ENCODE results near the gene CENPX. TPM values are rescaled to one million over a fixed set of nuclear protein-coding genes. Genes with fewer than 3 reads are reported as not detected.

Gene CENPX
- total and polyA plus RNA-seq, 2 of the 13 experiments (the other 11 are each of a cell fraction or from before 2014, with no cell fraction given), result 92.7 to 170 TPM

GRCh38 chr17:82037092-82037888 lies 14.6 kb upstream of the CENPX start, which contains the start of gene DCXR (continued):
- TF ChIP-seq MAX (IDR thresholded peaks at IDR 0.05) (peak; percentile 80), RXRA (CRISPR knock-in tag; IDR thresholded peaks at IDR 0.05) (peak; percentile 75), ATAD3A (CRISPR knock-in tag; IDR thresholded peaks at IDR 0.05) (peak; percentile 77; the same call in 1 of the 2 replicates), ZNF33A (CRISPR knock-in tag; IDR thresholded peaks at IDR 0.05; ENCODE audit: borderline replicate concordance) (no peak), ZNF530 (CRISPR knock-in tag; IDR thresholded peaks at IDR 0.05; ENCODE audit: low read depth) (no peak), ZNF792 (CRISPR knock-in tag; IDR thresholded peaks at IDR 0.05) (peak; percentile 90; the same call in 1 of the 2 replicates), ZNF782 (CRISPR knock-in tag; IDR thresholded peaks at IDR 0.05; ENCODE audit: borderline replicate concordance) (peak; percentile 61; the same call in 1 of the 2 replicates), ZC3H4 (CRISPR knock-in tag; IDR thresholded peaks at IDR 0.05; ENCODE audit: borderline replicate concordance) (no peak), ONECUT2 (CRISPR knock-in tag; IDR thresholded peaks at IDR 0.05) (no peak), GTF3A (CRISPR knock-in tag; conservative IDR thresholded peaks at IDR 0.05) (peak; percentile 83; the same call in 1 of the 2 replicates), SP4 (CRISPR knock-in tag; IDR thresholded peaks at IDR 0.05) (peak; percentile 96), ZNF552 (CRISPR knock-in tag; IDR thresholded peaks at IDR 0.05; ENCODE audit: borderline replicate concordance) (peak; percentile 57), ZNF17 (CRISPR knock-in tag; IDR thresholded peaks at IDR 0.05) (no peak), ZSCAN22 (CRISPR knock-in tag; IDR thresholded peaks at IDR 0.05) (no peak), ZNF788 (CRISPR knock-in tag; IDR thresholded peaks at IDR 0.05; ENCODE audit: borderline replicate concordance) (peak; percentile 61; the same call in 1 of the 2 replicates), CBFB (CRISPR knock-in tag; IDR thresholded peaks at IDR 0.05) (no peak; the same call in 1 of the 2 replicates), ZNF207 (IDR thresholded peaks at IDR 0.05; ENCODE audit: borderline replicate concordance) (no peak), KDM1A (CRISPR knock-in tag; IDR thresholded peaks at IDR 0.05) (no peak), ZNF883 (CRISPR knock-in tag; IDR thresholded peaks at IDR 0.05; ENCODE audit: not compliant biosample characterization) (peak; percentile 95), EHMT2 (IDR thresholded peaks at IDR 0.05; ENCODE audit: borderline replicate concordance, low read depth, low read length) (no peak), ZNF496 (CRISPR knock-in tag; IDR thresholded peaks at IDR 0.05; ENCODE audit: insufficient replicate concordance) (no peak), CHD4 (IDR thresholded peaks at IDR 0.05; ENCODE audit: borderline replicate concordance, low read length) (0 out of 2 replicates have a peak, but pooled peaks have one; percentile 46)
- TF ChIP-seq, protein P1, sequence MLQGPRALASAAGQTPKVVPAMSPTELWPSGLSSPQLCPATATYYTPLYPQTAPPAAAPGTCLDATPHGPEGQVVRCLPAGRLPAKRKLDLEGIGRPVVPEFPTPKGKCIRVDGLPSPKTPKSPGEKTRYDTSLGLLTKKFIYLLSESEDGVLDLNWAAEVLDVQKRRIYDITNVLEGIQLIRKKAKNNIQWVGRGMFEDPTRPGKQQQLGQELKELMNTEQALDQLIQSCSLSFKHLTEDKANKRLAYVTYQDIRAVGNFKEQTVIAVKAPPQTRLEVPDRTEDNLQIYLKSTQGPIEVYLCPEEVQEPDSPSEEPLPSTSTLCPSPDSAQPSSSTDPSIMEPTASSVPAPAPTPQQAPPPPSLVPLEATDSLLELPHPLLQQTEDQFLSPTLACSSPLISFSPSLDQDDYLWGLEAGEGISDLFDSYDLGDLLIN (CRISPR knock-in tag; IDR thresholded peaks at IDR 0.05; ENCODE audit: borderline replicate concordance), result no peak; the same call in 1 of the 2 replicates
- TF ChIP-seq, protein P2, sequence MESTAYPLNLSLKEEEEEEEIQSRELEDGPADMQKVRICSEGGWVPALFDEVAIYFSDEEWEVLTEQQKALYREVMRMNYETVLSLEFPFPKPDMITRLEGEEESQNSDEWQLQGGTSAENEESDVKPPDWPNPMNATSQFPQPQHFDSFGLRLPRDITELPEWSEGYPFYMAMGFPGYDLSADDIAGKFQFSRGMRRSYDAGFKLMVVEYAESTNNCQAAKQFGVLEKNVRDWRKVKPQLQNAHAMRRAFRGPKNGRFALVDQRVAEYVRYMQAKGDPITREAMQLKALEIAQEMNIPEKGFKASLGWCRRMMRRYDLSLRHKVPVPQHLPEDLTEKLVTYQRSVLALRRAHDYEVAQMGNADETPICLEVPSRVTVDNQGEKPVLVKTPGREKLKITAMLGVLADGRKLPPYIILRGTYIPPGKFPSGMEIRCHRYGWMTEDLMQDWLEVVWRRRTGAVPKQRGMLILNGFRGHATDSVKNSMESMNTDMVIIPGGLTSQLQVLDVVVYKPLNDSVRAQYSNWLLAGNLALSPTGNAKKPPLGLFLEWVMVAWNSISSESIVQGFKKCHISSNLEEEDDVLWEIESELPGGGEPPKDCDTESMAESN (CRISPR knock-in tag; conservative IDR thresholded peaks at IDR 0.05), result peak; percentile 93; the same call in 1 of the 2 replicates
- TF ChIP-seq, protein P3, sequence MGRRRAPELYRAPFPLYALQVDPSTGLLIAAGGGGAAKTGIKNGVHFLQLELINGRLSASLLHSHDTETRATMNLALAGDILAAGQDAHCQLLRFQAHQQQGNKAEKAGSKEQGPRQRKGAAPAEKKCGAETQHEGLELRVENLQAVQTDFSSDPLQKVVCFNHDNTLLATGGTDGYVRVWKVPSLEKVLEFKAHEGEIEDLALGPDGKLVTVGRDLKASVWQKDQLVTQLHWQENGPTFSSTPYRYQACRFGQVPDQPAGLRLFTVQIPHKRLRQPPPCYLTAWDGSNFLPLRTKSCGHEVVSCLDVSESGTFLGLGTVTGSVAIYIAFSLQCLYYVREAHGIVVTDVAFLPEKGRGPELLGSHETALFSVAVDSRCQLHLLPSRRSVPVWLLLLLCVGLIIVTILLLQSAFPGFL (CRISPR knock-in tag; IDR thresholded peaks at IDR 0.05), result no peak

All from HepG2 (cell line).